ENCODE results near the gene CNTN3.

Gene CNTN3

GRCh38 chr3:74614107-74614967, at the start of gene CNTN3:
Gene CNTN3 (minus strand): TSS chr3:74614659. CDS start chr3:74521112, 93,547 bp downstream.
- DNase-seq, result no peak

- DNase-seq, result no peak
Observed at GRCh38 chr3:74663178-74663577, 48.7 kb upstream of the CNTN3 start.

- DNase-seq, result no peak
Observed at GRCh38 chr3:74661672-74662071, 47.2 kb upstream of the CNTN3 start.

DNA sequence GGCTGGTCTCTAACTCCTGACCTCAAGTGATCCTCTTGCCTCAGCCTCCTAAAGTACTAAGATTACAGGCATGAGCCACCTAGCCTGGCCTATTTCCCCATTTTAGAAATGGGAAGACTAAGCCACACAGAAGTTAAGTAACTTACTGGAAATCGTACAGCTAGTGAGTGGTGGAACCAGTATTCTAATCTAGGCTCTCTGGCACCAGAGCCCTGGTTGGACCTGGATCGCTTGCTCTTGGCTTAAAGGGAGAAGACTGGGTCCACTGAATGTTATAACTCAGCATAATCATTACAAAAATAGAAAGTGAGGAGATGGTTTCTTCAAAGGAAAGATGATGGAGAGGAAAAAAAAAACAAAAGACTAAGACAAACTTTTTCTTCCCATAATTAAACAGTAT, 37.4 kb upstream of the CNTN3 start:
- no peak for DNase-seq

GRCh38 chr3:74651292-74651691, 36.8 kb upstream of the CNTN3 start:
- DNase-seq, result no peak

DNA sequence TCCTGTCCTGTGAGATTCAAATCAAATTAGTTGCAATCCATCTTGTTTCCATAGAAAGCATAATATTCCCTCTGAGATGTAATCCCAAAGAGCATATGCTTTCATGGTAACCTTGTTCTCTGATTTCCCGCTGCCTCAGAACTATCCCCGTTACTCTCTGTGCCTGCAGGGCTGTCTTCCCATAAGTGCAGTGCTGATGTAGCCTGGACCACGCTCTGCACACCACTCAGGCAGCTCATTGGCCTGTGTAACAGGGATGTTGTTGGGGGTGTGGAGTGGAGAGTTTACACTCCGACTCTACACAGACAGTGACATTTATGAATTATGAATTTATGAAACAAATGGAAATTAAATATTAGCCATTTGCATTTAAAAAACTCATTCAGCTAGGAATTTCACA, 33.6 kb upstream of the CNTN3 start:
- DNase-seq, result no peak

DNA sequence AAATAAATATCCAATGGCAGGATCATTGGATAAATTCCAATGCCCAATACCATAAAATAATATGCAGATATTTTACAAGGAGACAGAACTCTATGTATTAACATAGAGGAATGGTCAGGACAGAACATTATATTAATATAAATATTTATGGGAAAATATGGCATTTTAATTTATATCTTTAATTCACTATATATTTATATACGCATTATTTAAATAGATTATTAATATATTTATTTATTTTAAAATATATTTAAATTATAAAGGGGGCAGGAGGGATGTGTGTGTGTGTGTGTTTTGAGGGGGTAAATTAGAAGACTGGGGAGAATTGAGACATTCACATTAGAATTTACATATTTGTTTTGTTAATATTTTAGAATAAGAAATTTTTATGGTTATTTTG, 31.6 kb upstream of the CNTN3 start:
- no peak for DNase-seq

GRCh38 chr3:74643636-74644035, 29.2 kb upstream of the CNTN3 start:
- no peak for DNase-seq

DNA sequence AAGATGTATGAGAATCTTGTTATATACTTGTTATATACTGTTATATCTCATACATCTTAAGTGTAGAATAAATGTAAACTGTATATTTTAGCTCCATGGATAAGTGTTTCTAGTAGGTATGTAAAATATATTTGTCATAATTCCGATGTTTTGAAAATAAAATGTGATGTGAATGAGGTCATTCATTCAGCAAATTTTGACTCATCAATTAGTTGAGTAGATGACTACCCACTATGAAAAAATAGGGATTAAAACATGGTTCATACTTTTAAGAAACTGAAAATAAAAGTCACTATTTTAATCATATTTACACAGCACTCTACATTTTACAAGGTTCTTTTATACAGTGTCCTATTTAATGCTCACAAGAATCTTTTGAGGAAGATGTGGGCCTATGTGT, 28.4 kb upstream of the CNTN3 start:
- no peak for DNase-seq

GRCh38 chr3:74640211-74640610, 25.8 kb upstream of the CNTN3 start:
- DNase-seq, result no peak

DNA sequence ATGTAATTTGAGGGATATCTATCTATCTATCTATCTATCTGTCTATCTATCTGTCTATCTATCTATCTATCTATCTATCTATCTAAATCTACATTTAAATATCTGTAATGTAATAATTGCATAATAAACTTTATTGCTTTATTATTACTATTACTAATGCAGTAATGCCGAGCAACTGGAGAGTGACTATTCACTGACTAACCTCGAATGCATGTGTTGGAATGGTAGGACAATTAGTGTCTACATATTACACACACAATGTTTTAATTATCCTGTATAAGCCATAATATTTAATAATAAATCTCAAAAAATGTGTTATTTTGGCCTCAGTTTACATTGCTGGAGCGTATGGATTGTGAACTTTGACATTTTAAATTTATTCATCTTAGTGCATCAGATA, 25.2 kb upstream of the CNTN3 start:
- no peak for DNase-seq

GRCh38 chr3:74636981-74637380, 22.5 kb upstream of the CNTN3 start:
- DNase-seq, result no peak

- DNase-seq, result no peak
Observed at GRCh38 chr3:74633021-74633420, 18.6 kb upstream of the CNTN3 start.

- DNase-seq, result no peak
Observed at GRCh38 chr3:74631351-74632140, 17.1 kb upstream of the CNTN3 start.

GRCh38 chr3:74630602-74631001, 16.1 kb upstream of the CNTN3 start:
- DNase-seq, result no peak

- DNase-seq, result no peak
Observed at GRCh38 chr3:74626011-74626410, 11.6 kb upstream of the CNTN3 start.

- no peak for DNase-seq
Observed at GRCh38 chr3:74624301-74624700, 9.8 kb upstream of the CNTN3 start.

GRCh38 chr3:74623261-74623836, 8.9 kb upstream of the CNTN3 start:
- no peak for DNase-seq

- DNase-seq, result no peak
Observed at GRCh38 chr3:74621581-74621980, 7.1 kb upstream of the CNTN3 start.

- DNase-seq, result no peak
Observed at GRCh38 chr3:74617776-74618175, 3.3 kb upstream of the CNTN3 start.

- DNase-seq, result no peak
Observed at GRCh38 chr3:74613521-74614106, 845 bp downstream of the CNTN3 start.

GRCh38 chr3:74613060-74613459, 1.4 kb downstream of the CNTN3 start:
- no peak for DNase-seq

DNA sequence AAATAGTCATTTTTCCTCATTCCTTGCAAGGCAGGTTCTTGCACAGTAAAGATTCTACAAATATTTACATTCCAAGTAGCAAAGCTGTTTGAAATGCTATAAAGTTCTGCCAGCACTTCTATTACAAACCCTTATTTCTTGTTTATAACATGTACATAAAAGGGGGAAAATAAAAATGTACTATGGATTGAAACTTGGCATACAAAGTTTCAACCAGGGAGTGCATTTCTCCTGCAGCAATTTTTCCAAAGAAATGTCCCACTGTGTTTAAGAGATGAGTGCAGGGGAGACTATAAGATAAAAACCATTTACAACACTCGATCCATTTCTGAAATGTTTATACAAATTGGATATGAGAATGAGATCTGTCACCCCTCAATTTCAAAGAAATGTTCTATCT, 3.3 kb downstream of the CNTN3 start:
- no peak for DNase-seq

Data from activated CD4-positive, alpha-beta T cell treated with anti-CD3 and anti-CD28 coated beads for 48 hours (primary cell).